GM23338 (cell line): ENCODE measurements around the gene POLA1. TPM values are rescaled to one million over a fixed set of nuclear protein-coding genes. Genes with fewer than 3 reads are reported as not detected.

Experiments used
- ATAC-seq: fragments of 200-7000 bp; cut with Tn5 transposase; 3 replicates; pipeline ENCODE4 v1.9.1; 2020
- DNase-seq: peaks from one replicate; pipeline ENCODE4 v3.0.0-alpha.2; 2015; ENCODE audit warnings: low spot score
- H2AFZ ChIP-seq: fragments of 200-600 bp; sonication (generic); 2 replicates; pipeline ENCODE4 v1.8.0; 2016; ENCODE audit warnings: antibody characterized with exemption, mild to moderate bottlenecking, moderate library complexity
- H3F3A ChIP-seq: fragments of 200-600 bp; sonication (generic); replicated peaks from 2 replicates; pipeline ENCODE4 v1.8.0; 2017; ENCODE audit warnings: antibody characterized with exemption, mixed run types, low read depth
- H3K27ac ChIP-seq: fragments of 200-600 bp; sonication (generic); 2 replicates; pipeline ENCODE4 v1.6.1; 2016; ENCODE audit warnings: low read depth
- H3K27me3 ChIP-seq: fragments of 200-600 bp; sonication (generic); 2 replicates; pipeline ENCODE4 v1.8.0; 2016; ENCODE audit warnings: mild to moderate bottlenecking, mixed run types, moderate library complexity; ENCODE audit not compliant: insufficient read depth
- H3K36me3 ChIP-seq: fragments of 200-600 bp; sonication (generic); 2 replicates; pipeline ENCODE4 v1.8.0; 2016; ENCODE audit warnings: mild to moderate bottlenecking; ENCODE audit not compliant: insufficient read depth
- H3K4me1 ChIP-seq: fragments of 200-600 bp; sonication (generic); 2 replicates; pipeline ENCODE4 v1.8.0; 2016; ENCODE audit warnings: mild to moderate bottlenecking, moderate library complexity; ENCODE audit not compliant: insufficient read depth
- H3K4me2 ChIP-seq: fragments of 200-600 bp; sonication (generic); 2 replicates; pipeline ENCODE4 v1.7.1; 2017; ENCODE audit warnings: mixed run types
- H3K4me3 ChIP-seq: fragments of 200-600 bp; sonication (generic); 2 replicates; pipeline ENCODE4 v1.6.1; 2016; ENCODE audit warnings: mixed run types
- H3K79me2 ChIP-seq: fragments of 200-600 bp; sonication (generic); replicated peaks from 2 replicates; pipeline ENCODE4 v1.8.0; 2017; ENCODE audit warnings: mild to moderate bottlenecking; ENCODE audit not compliant: insufficient read depth
- H3K9me2 ChIP-seq: fragments of 200-600 bp; sonication (generic); 2 replicates; pipeline ENCODE4 v1.8.0; 2017; ENCODE audit not compliant: insufficient read depth
- H4K20me1 ChIP-seq: fragments of 200-600 bp; sonication (generic); replicated peaks from 2 replicates; pipeline ENCODE4 v1.8.0; 2017; ENCODE audit warnings: mild to moderate bottlenecking; ENCODE audit not compliant: insufficient read depth
- H3K27ac Mint-ChIP-seq: 2 replicates; pipeline ENCODE4 v1.8.0; 2020; ENCODE audit warnings: inconsistent platforms, mild to moderate bottlenecking, moderate library complexity, mixed read lengths
- H3K27me3 Mint-ChIP-seq: 3 replicates; pipeline ENCODE4 v1.8.0; 2022; ENCODE audit warnings: low read depth, mild to moderate bottlenecking, moderate library complexity, mixed read lengths, inconsistent platforms; ENCODE audit not compliant: insufficient read depth, poor library complexity
- H3K36me3 Mint-ChIP-seq: 3 replicates; pipeline ENCODE4 v1.8.0; 2021; ENCODE audit warnings: low read depth, mild to moderate bottlenecking, inconsistent platforms, moderate library complexity, mixed read lengths
- H3K4me1 Mint-ChIP-seq: 3 replicates; pipeline ENCODE4 v1.8.0; 2020; ENCODE audit warnings: mild to moderate bottlenecking, inconsistent platforms, mixed read lengths
- H3K4me3 Mint-ChIP-seq: 3 replicates; pipeline ENCODE4 v1.8.0; 2021; ENCODE audit warnings: moderate library complexity, mild to moderate bottlenecking, inconsistent platforms, mixed read lengths
- H3K9me3 Mint-ChIP-seq: 3 replicates; pipeline ENCODE4 v1.8.0; 2020; ENCODE audit warnings: moderate library complexity, mild to moderate bottlenecking, inconsistent platforms, mixed read lengths
- EZH2 ChIP-seq: fragments of 200-600 bp; sonication (generic); IDR thresholded peaks from one replicate; pipeline ENCODE4 v1.8.0; 2017; ENCODE audit warnings: antibody characterized with exemption, mild to moderate bottlenecking, low read depth; ENCODE audit not compliant: unreplicated experiment
- ZNF114 ChIP-seq: fragments of 250-450 bp; sonication (Bioruptor Pico); IDR thresholded peaks from 2 replicates; pipeline ENCODE4 v1.5.0; 2020; ENCODE audit warnings: mild to moderate bottlenecking, moderate library complexity
- ZNF331 ChIP-seq: fragments of 250-450 bp; sonication (Bioruptor Pico); IDR thresholded peaks from 2 replicates; pipeline ENCODE4 v1.5.0; 2020; ENCODE audit warnings: low read depth, mild to moderate bottlenecking, moderate library complexity
- polyA plus RNA-seq: library from polyadenylated mRNA; unstranded; fragments of >200 nt; fragmentation: Nextera tagmentation; extraction: Ambion mirVana; gene quantifications from 2 replicates; pipeline ENCODE4 v1.2.1, GENCODE V29; 2016
- total RNA-seq: library from RNA; depleted of rRNA; stranded (reverse); fragments of >200 nt; shearing (Covaris generic); gene quantifications from 2 replicates; pipeline ENCODE4 v1.2.3, GENCODE V29; 2014
- TF ChIP-seq, protein P1 (sequence below): fragments of 250-450 bp; sonication (Bioruptor Pico); IDR thresholded peaks from 2 replicates; pipeline ENCODE4 v1.5.0; 2020; ENCODE audit warnings: mild to moderate bottlenecking, moderate library complexity

Gene POLA1
- total and polyA plus RNA-seq, 2 experiments from 2014 or later: 12.6 to 36.6 TPM

DNA sequence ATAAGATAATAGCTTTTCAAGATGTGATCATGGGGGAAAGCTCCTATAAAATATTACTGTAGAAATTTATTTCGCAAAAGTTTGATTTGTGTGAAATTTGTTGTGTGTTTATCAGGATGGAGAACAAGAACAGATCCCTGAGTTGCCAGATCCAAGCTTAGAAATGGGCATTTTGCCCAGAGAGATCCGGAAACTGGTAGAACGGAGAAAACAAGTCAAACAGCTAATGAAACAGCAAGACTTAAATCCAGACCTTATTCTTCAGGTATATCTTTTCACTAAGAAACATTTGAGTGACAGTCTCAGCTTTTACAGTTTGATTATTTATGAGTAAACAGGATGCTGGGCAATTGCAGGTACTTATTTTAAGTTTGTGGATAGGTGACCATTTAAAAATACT is 54.5 kb downstream of the POLA1 start:
- Histone ChIP-seq H3K9me2 (no peaks in the 10 kb centered on the region), H4K20me1 (no peaks in the 10 kb centered on the region), H3K4me3 (no peak overlapping the region), H3K27ac (no peak overlapping the region), H3K4me2 (no peak overlapping the region), H2AFZ (no peak overlapping the region), H3K27me3 (no peaks in the 10 kb centered on the region), H3K36me3 (peaks cover 4% of the 10 kb centered on the region; the same call in 1 of the 2 replicates), H3K79me2 (no peaks in the 10 kb centered on the region), H3F3A (no peaks in the 10 kb centered on the region), H3K4me1 (no peaks in the 10 kb centered on the region)
- no peak overlapping the region for H3K27ac Mint-ChIP-seq
- peaks cover 21% of the 10 kb centered on the region; the same call in 2 of the 3 replicates for H3K36me3 Mint-ChIP-seq
- H3K4me1 Mint-ChIP-seq: no peaks in the 10 kb centered on the region
- H3K4me3 Mint-ChIP-seq: no peak overlapping the region
- TF ChIP-seq ZNF331 (CRISPR knock-in tag): no peak
- ATAC-seq (no peak), DNase-seq (no peak)
- no peaks in the 10 kb centered on the region for H3K9me3 Mint-ChIP-seq
- no peaks in the 10 kb centered on the region for H3K27me3 Mint-ChIP-seq

DNA sequence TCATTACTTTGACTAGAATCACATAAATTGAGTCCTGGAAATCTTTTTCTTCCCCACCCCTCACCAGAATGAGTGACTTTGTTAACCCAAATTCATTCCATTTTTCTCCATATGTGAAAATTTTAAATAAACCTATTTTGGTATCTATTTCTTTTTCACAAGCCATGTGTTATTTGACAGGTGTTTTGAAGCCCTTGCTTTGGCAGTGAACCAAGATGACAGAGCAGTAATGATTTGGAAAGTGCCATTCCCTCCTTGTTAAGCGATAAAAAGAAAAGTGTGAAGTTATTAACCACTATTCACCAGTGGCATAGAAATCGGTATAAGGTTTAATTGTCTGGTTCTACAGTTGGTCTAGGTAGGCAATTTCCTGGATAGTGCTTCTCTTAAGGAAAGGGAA is 66.1 kb downstream of the POLA1 start:
- Mint-ChIP-seq H3K36me3 (peaks cover 47% of the 10 kb centered on the region), H3K4me3 (no peak overlapping the region), H3K4me1 (no peaks in the 10 kb centered on the region), H3K27me3 (peaks cover 3% of the 10 kb centered on the region), H3K9me3 (no peaks in the 10 kb centered on the region), H3K27ac (no peak overlapping the region)
- no peak overlapping the region for H2AFZ ChIP-seq
- H3K36me3 ChIP-seq: no peaks in the 10 kb centered on the region; the same call in 1 of the 2 replicates
- ATAC-seq: no peak
- H3K4me1 ChIP-seq: no peaks in the 10 kb centered on the region
- no peak overlapping the region for H3K4me3 ChIP-seq
- H3F3A ChIP-seq: no peaks in the 10 kb centered on the region
- H3K9me2 ChIP-seq: no peaks in the 10 kb centered on the region
- no peak overlapping the region for H3K4me2 ChIP-seq
- H3K79me2 ChIP-seq: no peaks in the 10 kb centered on the region
- DNase-seq: no peak
- no peaks in the 10 kb centered on the region for H4K20me1 ChIP-seq
- no peak overlapping the region for H3K27ac ChIP-seq
- TF ChIP-seq ZNF114 (no peak), EZH2 (no peak)
- TF ChIP-seq, protein P1, sequence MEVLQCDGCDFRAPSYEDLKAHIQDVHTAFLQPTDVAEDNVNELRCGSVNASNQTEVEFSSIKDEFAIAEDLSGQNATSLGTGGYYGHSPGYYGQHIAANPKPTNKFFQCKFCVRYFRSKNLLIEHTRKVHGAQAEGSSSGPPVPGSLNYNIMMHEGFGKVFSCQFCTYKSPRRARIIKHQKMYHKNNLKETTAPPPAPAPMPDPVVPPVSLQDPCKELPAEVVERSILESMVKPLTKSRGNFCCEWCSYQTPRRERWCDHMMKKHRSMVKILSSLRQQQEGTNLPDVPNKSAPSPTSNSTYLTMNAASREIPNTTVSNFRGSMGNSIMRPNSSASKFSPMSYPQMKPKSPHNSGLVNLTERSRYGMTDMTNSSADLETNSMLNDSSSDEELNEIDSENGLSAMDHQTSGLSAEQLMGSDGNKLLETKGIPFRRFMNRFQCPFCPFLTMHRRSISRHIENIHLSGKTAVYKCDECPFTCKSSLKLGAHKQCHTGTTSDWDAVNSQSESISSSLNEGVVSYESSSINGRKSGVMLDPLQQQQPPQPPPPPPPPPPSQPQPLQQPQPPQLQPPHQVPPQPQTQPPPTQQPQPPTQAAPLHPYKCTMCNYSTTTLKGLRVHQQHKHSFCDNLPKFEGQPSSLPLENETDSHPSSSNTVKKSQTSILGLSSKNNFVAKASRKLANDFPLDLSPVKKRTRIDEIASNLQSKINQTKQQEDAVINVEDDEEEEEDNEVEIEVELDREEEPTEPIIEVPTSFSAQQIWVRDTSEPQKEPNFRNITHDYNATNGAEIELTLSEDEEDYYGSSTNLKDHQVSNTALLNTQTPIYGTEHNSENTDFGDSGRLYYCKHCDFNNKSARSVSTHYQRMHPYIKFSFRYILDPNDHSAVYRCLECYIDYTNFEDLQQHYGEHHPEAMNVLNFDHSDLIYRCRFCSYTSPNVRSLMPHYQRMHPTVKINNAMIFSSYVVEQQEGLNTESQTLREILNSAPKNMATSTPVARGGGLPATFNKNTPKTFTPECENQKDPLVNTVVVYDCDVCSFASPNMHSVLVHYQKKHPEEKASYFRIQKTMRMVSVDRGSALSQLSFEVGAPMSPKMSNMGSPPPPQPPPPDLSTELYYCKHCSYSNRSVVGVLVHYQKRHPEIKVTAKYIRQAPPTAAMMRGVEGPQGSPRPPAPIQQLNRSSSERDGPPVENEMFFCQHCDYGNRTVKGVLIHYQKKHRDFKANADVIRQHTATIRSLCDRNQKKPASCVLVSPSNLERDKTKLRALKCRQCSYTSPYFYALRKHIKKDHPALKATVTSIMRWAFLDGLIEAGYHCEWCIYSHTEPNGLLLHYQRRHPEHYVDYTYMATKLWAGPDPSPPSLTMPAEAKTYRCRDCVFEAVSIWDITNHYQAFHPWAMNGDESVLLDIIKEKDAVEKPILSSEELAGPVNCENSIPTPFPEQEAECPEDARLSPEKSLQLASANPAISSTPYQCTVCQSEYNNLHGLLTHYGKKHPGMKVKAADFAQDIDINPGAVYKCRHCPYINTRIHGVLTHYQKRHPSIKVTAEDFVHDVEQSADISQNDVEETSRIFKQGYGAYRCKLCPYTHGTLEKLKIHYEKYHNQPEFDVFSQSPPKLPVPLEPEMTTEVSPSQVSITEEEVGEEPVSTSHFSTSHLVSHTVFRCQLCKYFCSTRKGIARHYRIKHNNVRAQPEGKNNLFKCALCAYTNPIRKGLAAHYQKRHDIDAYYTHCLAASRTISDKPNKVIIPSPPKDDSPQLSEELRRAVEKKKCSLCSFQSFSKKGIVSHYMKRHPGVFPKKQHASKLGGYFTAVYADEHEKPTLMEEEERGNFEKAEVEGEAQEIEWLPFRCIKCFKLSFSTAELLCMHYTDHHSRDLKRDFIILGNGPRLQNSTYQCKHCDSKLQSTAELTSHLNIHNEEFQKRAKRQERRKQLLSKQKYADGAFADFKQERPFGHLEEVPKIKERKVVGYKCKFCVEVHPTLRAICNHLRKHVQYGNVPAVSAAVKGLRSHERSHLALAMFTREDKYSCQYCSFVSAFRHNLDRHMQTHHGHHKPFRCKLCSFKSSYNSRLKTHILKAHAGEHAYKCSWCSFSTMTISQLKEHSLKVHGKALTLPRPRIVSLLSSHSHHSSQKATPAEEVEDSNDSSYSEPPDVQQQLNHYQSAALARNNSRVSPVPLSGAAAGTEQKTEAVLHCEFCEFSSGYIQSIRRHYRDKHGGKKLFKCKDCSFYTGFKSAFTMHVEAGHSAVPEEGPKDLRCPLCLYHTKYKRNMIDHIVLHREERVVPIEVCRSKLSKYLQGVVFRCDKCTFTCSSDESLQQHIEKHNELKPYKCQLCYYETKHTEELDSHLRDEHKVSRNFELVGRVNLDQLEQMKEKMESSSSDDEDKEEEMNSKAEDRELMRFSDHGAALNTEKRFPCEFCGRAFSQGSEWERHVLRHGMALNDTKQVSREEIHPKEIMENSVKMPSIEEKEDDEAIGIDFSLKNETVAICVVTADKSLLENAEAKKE (CRISPR knock-in tag): no peak
- H3K27me3 ChIP-seq: no peaks in the 10 kb centered on the region
